Measurements from ENCODE around the gene SLC6A20.
"Not testable (repeated sequence)": the region's sequence is repeated elsewhere in the genome, so short reads cannot be mapped to it uniquely, and the experiment has no call there.

Gene SLC6A20

GRCh38 chr3:45756055-45756454, 40.3 kb downstream of the SLC6A20 start:
- DNase-seq: no peak

GRCh38 chr3:45754461-45754860, 41.9 kb downstream of the SLC6A20 start:
- DNase-seq: no peak

GRCh38 chr3:45753095-45753494, 43.2 kb downstream of the SLC6A20 start:
- DNase-seq: no peak

- no peak for DNase-seq
Observed at GRCh38 chr3:45751537-45752242, 44.6 kb downstream of the SLC6A20 start.

GRCh38 chr3:45749880-45750279, 46.5 kb downstream of the SLC6A20 start:
- DNase-seq: no peak

- not testable (repeated sequence) for DNase-seq
Observed at GRCh38 chr3:45749036-45749600, 47.2 kb downstream of the SLC6A20 start.

- DNase-seq: no peak
Observed at GRCh38 chr3:45748068-45748467, 48.3 kb downstream of the SLC6A20 start.

- no peak for DNase-seq
Observed at GRCh38 chr3:45746777-45747622, 49.3 kb downstream of the SLC6A20 start.

- DNase-seq: no peak
Observed at GRCh38 chr3:45746165-45746776, 50.1 kb downstream of the SLC6A20 start.

GRCh38 chr3:45742461-45743089, 53.8 kb downstream of the SLC6A20 start:
- no peak for DNase-seq

GRCh38 chr3:45741742-45742460, 54.4 kb downstream of the SLC6A20 start:
- no peak for DNase-seq

- no peak for DNase-seq
Observed at GRCh38 chr3:45741247-45741646, 55.1 kb downstream of the SLC6A20 start.

GRCh38 chr3:45739991-45740390, 56.3 kb downstream of the SLC6A20 start:
- DNase-seq: no peak

- DNase-seq: no peak
Observed at GRCh38 chr3:45737234-45737633, 59.1 kb downstream of the SLC6A20 start.

GRCh38 chr3:45736707-45737106, 59.6 kb downstream of the SLC6A20 start:
- no peak for DNase-seq

- no peak for DNase-seq
Observed at GRCh38 chr3:45730409-45731154, 65.8 kb downstream of the SLC6A20 start.

- no peak for DNase-seq
Observed at GRCh38 chr3:45729614-45730013, 66.7 kb downstream of the SLC6A20 start.

- DNase-seq: no peak
Observed at GRCh38 chr3:45724911-45725310, 71.4 kb downstream of the SLC6A20 start.

GRCh38 chr3:45719655-45720487, 76.5 kb downstream of the SLC6A20 start:
- DNase-seq: no peak

GRCh38 chr3:45716790-45717336, 79.5 kb downstream of the SLC6A20 start:
- DNase-seq: no peak

All from NCI-H1092 treated with DMSO at 0.1 percent for 48 hours (cell line).